Transverse colon (tissue), 4 donors: ENCODE measurements around the gene STRA6.

Experiments
- EP300 ChIP-seq: sonication (generic); formaldehyde crosslinking; IDR thresholded peaks from one replicate; pipeline ENCODE4 v1.6.1; 2017; ENCODE audit warnings: antibody characterized with exemption, low read depth
- POLR2A ChIP-seq: fragments of 450-650 bp; IDR thresholded peaks from one replicate; pipeline ENCODE4 v1.6.1; 2016; ENCODE audit warnings: antibody characterized with exemption, mild to moderate bottlenecking, moderate library complexity
- POLR2AphosphoS5 ChIP-seq, 3 donors: sonication (generic); formaldehyde crosslinking; IDR thresholded peaks; one replicate each; pipeline ENCODE4 v1.6.1; 2016; ENCODE audit warnings: antibody characterized with exemption in 3 of 3
- TF ChIP-seq, protein P1 (sequence below), 5 experiments: fragments of 200-600 bp in 3 of 5; fragments of 450-650 bp in 2 of 5; sonication (generic) in 3 of 5; IDR thresholded peaks; 1 replicate in 2 of 5; 2 replicates in 3 of 5; pipeline ENCODE4 v1.5.1; 2016 to 2017; ENCODE audit warnings: antibody characterized with exemption in 5 of 5, inconsistent platforms in 3 of 5, mild to moderate bottlenecking in 2 of 5, moderate library complexity in 1 of 5

DNA sequence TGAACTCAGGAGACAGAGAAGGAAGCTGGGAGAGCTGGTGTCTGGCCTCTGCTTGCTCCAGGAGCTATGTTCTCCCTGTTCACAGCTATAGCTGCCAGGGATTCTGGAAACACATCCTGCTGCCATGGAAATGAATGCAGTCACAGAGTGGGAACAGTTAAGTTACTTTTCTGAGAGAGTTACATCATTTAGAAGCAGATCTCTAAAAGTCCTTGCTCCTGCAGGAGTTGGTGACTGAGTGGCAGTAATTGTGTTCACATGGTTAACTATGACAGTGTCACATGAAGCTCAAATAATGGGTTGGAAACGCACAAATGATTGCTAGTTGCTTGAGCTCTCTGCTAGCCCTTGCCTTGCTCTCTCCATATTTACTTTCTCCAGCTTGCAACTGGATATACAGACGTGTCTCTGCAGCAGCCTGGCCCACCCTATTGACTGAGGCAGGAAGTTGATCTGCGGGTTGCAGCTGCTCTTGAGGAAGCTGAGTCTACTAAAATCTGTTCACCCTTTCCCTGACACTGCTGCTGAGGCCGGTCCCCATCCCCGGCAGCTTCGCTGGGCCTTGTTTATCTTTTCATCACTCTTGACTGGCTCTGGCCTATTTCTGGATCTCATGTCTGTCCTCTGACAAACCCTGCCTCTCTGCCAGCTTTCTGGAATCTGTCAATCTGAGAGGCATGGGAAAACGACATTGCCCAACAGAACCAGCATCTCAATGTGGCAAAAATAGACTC, 45.7 kb downstream of the STRA6 start:
- TF ChIP-seq, protein P1, sequence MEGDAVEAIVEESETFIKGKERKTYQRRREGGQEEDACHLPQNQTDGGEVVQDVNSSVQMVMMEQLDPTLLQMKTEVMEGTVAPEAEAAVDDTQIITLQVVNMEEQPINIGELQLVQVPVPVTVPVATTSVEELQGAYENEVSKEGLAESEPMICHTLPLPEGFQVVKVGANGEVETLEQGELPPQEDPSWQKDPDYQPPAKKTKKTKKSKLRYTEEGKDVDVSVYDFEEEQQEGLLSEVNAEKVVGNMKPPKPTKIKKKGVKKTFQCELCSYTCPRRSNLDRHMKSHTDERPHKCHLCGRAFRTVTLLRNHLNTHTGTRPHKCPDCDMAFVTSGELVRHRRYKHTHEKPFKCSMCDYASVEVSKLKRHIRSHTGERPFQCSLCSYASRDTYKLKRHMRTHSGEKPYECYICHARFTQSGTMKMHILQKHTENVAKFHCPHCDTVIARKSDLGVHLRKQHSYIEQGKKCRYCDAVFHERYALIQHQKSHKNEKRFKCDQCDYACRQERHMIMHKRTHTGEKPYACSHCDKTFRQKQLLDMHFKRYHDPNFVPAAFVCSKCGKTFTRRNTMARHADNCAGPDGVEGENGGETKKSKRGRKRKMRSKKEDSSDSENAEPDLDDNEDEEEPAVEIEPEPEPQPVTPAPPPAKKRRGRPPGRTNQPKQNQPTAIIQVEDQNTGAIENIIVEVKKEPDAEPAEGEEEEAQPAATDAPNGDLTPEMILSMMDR (IDR thresholded peaks at IDR 0.05) = no peak
- TF ChIP-seq POLR2AphosphoS5 (IDR thresholded peaks at IDR 0.05) (peak in 1 of 3 donors; percentile 22), POLR2A (no peak), EP300 (no peak)
